Measurements from ENCODE around the gene SLC25A39. TPM values are rescaled to one million over a fixed set of nuclear protein-coding genes. Genes with fewer than 3 reads are reported as not detected.

SLC25A39 gene
- total RNA-seq, 2 experiments from 2014 or later, result 171 to 176 TPM

GRCh38 chr17:44272321-44272951 lies 52.2 kb downstream of the SLC25A39 start:
- ChIA-PET POLR2A (no interaction called here), CTCF (interaction anchor here (1.4 kb wide), 1 partner anchor 63 kb away, joined by 3 read pairs; no protein-coding TSS in a partner anchor)

Other genes starting within 250 kb of the SLC25A39 start
- gene HDAC5, start 201.2 kb downstream of the SLC25A39 start, total RNA-seq, result 10 to 100 TPM; 18.9 to 20.7 TPM
- gene HROB, start 182.9 kb downstream of the SLC25A39 start, total RNA-seq, result 10 to 100 TPM; 16.7 to 17.5 TPM
- gene ASB16, start 154.1 kb downstream of the SLC25A39 start, total RNA-seq, result under 1 TPM; 0.15 to 0.23 TPM
- 10 to 100 TPM; 17.6 to 17.8 TPM for gene TMUB2, start 137.9 kb downstream of the SLC25A39 start, total RNA-seq
- 100 to 1,000 TPM; 102 to 104 TPM for gene ATXN7L3, start 124.9 kb downstream of the SLC25A39 start, total RNA-seq
- gene UBTF, start 105.1 kb downstream of the SLC25A39 start, total RNA-seq, result 100 to 1,000 TPM; 170 to 175 TPM
- not detected for gene SLC4A1, start 56.7 kb downstream of the SLC25A39 start, total RNA-seq
- under 1 TPM in 1 of 2 experiments, not detected in 1; 0.34 TPM for gene RUNDC3A, start 16.2 kb downstream of the SLC25A39 start, total RNA-seq
- gene GRN, start 20.5 kb upstream of the SLC25A39 start, total RNA-seq, result 10 to 100 TPM; 42.6 to 46.7 TPM
- gene FAM171A2, start 39.0 kb upstream of the SLC25A39 start, total RNA-seq, result under 1 TPM; 0.19 to 0.36 TPM
- gene ITGA2B, start 64.8 kb upstream of the SLC25A39 start, total RNA-seq, result under 1 TPM; 0.23 to 0.31 TPM
- 10 to 100 TPM; 37.3 to 38.8 TPM for gene GPATCH8, start 178.6 kb upstream of the SLC25A39 start, total RNA-seq
- under 1 TPM in 1 of 2 experiments, not detected in 1; 0.15 TPM for gene FZD2, start 232.7 kb upstream of the SLC25A39 start, total RNA-seq

All from activated CD8-positive, alpha-beta memory T cell treated with anti-CD3 and anti-CD28 coated beads for 36 hours (primary cell).